ENCODE data around the gene DCAKD. TPM values are rescaled to one million over a fixed set of nuclear protein-coding genes. Genes with fewer than 3 reads are reported as not detected.

DCAKD gene
- total and polyA plus RNA-seq, 10 of the 15 experiments (the other 5 are each of a cell fraction or from before 2014, with no cell fraction given) = 11.6 to 62.7 (median 38.3) TPM

GRCh38 chr17:45086391-45086790 lies 35.0 kb upstream of the DCAKD start:
- RAD21 ChIA-PET (ENCODE audit: unreplicated experiment) = interaction anchor here (1.0 kb wide), 1 partner anchor 33 kb away, joined by 3 read pairs; no protein-coding TSS in a partner anchor
- FAIRE-seq = no peak
- Histone ChIP-seq H3K79me2 (ENCODE audit: control insufficient read depth, insufficient read depth, low read length) (no peaks in the 10 kb centered on the region), H3K4me1 (ENCODE audit: control insufficient read depth, insufficient read depth, low read length) (peaks cover 6% of the 10 kb centered on the region), H3K27me3 (replicated peaks in 1 of 2; ENCODE audit: control insufficient read depth in 2 of 2, insufficient read depth in 2 of 2, low read length in 1 of 2) (no peaks in the 10 kb centered on the region), H3K9ac (ENCODE audit: control insufficient read depth, insufficient read depth, low read length) (no peak overlapping the region), H4K20me1 (ENCODE audit: control insufficient read depth, insufficient read depth) (no peaks in the 10 kb centered on the region), H3K4me2 (ENCODE audit: control insufficient read depth, insufficient read depth) (no peak overlapping the region), H3K27ac (ENCODE audit: control insufficient read depth, insufficient read depth) (no peak overlapping the region), H2AFZ (ENCODE audit: control insufficient read depth, low read depth, low read length) (no peak overlapping the region), H3K9me3 (replicated peaks; ENCODE audit: control insufficient read depth, insufficient read depth, low read length) (no peaks in the 10 kb centered on the region), H3K36me3 (ENCODE audit: control insufficient read depth in 2 of 2, insufficient read depth in 2 of 2, low read length in 1 of 2) (peaks cover 18 to 40% of the 10 kb centered on the region in 2 experiments), H3K4me3 (no peak overlapping the region)
- ATAC-seq = no peak
- no TSS peak for BruUV-seq (replicated peaks)
- SMC1A ChIA-PET (ENCODE audit: uncharacterized antibody, unreplicated experiment) = interaction anchor here (0.6 kb wide), 1 partner anchor 15 kb away, joined by 3 read pairs; no protein-coding TSS in a partner anchor
- CTCF ChIA-PET = interaction anchor here (0.6 to 3.8 kb wide), 4 partner anchors 13 to 166 kb away, joined by 3 to 23 read pairs (median 4); no protein-coding TSS in a partner anchor
- in situ Hi-C loops (cut with MboI) = no loop called here
- no peak for DNase-seq (ENCODE audit: low read depth, low spot score)
- TF ChIP-seq HDAC6 (IDR thresholded peaks at IDR 0.05; ENCODE audit: unreplicated experiment) (no peak), BHLHE40 (IDR thresholded peaks at IDR 0.05; ENCODE audit: borderline replicate concordance in 1 of 2, low read depth in 2 of 2, low read length in 1 of 2) (no peak), ETV6 (conservative IDR thresholded peaks at IDR 0.05 in 1 of 2, IDR thresholded peaks at IDR 0.05 in 1 of 2; ENCODE audit: borderline replicate concordance in 1 of 2, low read depth in 1 of 2) (no peak), PAX8 (IDR thresholded peaks at IDR 0.05) (no peak), NR2C1 (IDR thresholded peaks at IDR 0.05) (no peak), POLR2AphosphoS2 (IDR thresholded peaks at IDR 0.05; ENCODE audit: low read depth, low read length) (no peak), SKIL (IDR thresholded peaks at IDR 0.05; ENCODE audit: low read depth, poor library complexity, severe bottlenecking) (no peak), BCL11A (IDR thresholded peaks at IDR 0.05; ENCODE audit: low read depth, low read length) (no peak), KAT2A (conservative IDR thresholded peaks at IDR 0.05; ENCODE audit: control insufficient read depth, low read depth, low read length) (no peak), MTA2 (IDR thresholded peaks at IDR 0.05; ENCODE audit: low read depth) (no peak), MTA3 (IDR thresholded peaks at IDR 0.05; ENCODE audit: borderline replicate concordance, low read length) (no peak), FOXM1 (IDR thresholded peaks at IDR 0.05; ENCODE audit: low read depth, low read length) (no peak), SIX5 (IDR thresholded peaks at IDR 0.05; ENCODE audit: low read depth, low read length, severe bottlenecking) (no peak), PAX5 (IDR thresholded peaks at IDR 0.05; ENCODE audit: borderline replicate concordance, low read depth, low read length) (no peak)
- TF ChIP-seq, protein P1, sequence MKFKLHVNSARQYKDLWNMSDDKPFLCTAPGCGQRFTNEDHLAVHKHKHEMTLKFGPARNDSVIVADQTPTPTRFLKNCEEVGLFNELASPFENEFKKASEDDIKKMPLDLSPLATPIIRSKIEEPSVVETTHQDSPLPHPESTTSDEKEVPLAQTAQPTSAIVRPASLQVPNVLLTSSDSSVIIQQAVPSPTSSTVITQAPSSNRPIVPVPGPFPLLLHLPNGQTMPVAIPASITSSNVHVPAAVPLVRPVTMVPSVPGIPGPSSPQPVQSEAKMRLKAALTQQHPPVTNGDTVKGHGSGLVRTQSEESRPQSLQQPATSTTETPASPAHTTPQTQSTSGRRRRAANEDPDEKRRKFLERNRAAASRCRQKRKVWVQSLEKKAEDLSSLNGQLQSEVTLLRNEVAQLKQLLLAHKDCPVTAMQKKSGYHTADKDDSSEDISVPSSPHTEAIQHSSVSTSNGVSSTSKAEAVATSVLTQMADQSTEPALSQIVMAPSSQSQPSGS (IDR thresholded peaks at IDR 0.05; ENCODE audit: low read length) = no peak
- TF ChIP-seq, protein P2, sequence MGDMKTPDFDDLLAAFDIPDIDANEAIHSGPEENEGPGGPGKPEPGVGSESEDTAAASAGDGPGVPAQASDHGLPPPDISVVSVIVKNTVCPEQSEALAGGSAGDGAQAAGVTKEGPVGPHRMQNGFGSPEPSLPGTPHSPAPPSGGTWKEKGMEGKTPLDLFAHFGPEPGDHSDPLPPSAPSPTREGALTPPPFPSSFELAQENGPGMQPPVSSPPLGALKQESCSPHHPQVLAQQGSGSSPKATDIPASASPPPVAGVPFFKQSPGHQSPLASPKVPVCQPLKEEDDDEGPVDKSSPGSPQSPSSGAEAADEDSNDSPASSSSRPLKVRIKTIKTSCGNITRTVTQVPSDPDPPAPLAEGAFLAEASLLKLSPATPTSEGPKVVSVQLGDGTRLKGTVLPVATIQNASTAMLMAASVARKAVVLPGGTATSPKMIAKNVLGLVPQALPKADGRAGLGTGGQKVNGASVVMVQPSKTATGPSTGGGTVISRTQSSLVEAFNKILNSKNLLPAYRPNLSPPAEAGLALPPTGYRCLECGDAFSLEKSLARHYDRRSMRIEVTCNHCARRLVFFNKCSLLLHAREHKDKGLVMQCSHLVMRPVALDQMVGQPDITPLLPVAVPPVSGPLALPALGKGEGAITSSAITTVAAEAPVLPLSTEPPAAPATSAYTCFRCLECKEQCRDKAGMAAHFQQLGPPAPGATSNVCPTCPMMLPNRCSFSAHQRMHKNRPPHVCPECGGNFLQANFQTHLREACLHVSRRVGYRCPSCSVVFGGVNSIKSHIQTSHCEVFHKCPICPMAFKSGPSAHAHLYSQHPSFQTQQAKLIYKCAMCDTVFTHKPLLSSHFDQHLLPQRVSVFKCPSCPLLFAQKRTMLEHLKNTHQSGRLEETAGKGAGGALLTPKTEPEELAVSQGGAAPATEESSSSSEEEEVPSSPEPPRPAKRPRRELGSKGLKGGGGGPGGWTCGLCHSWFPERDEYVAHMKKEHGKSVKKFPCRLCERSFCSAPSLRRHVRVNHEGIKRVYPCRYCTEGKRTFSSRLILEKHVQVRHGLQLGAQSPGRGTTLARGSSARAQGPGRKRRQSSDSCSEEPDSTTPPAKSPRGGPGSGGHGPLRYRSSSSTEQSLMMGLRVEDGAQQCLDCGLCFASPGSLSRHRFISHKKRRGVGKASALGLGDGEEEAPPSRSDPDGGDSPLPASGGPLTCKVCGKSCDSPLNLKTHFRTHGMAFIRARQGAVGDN (IDR thresholded peaks at IDR 0.05) = no peak
- intact Hi-C loops (cut with micrococcal nuclease; ENCODE audit: unreplicated experiment) = no loop called here
- 100% methylated on average over 4 of the region's 4 CpGs for WGBS (ENCODE audit: insufficient coverage, insufficient replicate concordance, low lambda C conversion rate, missing lambda C conversion rate)
- POLR2A ChIA-PET = interaction anchor here (1.5 kb wide), 1 partner anchor 25 kb away, joined by 5 read pairs; the partner anchor contains the start of gene NMT1
